AG09309 (cell line): Measurements from ENCODE around the gene TIPARP.

Experiments
- DNase-seq: peaks from one replicate; pipeline ENCODE4 v3.0.0-alpha.2; 2010; ENCODE audit warnings: low read depth
- H3K4me3 ChIP-seq: 2 replicates; pipeline ENCODE4 v1.5.1; 2011; ENCODE audit warnings: mild to moderate bottlenecking, low read depth, low read length, moderate library complexity; ENCODE audit not compliant: control insufficient read depth
- TF ChIP-seq, protein P1 (sequence below): IDR thresholded peaks from 2 replicates; pipeline ENCODE4 v1.5.1; 2011; ENCODE audit warnings: mild to moderate bottlenecking, low read depth, low read length, inconsistent platforms; ENCODE audit not compliant: insufficient read depth, control insufficient read depth; ENCODE audit errors: missing control alignments

The TIPARP gene

DNA sequence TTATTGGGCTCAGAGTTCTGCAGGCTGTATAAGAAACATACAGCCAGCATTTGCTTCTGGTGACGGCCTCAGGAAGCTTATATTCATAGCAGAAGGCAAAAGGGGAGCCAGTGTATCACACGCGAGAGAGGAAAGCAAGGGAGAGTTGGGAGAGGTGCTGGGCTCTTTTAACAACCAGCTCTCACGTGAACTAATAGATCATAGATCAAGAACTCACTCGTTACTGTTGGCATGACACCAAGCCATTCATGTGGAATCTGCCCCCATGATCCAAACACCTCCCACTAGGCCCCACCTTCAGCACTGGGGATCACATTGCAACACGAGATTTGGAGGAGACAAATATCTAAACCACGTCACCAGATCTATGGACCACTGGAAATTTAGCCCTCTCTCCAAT, 70.2 kb downstream of the TIPARP start:
- no peak overlapping the region for H3K4me3 ChIP-seq
- no peak for DNase-seq
- TF ChIP-seq, protein P1, sequence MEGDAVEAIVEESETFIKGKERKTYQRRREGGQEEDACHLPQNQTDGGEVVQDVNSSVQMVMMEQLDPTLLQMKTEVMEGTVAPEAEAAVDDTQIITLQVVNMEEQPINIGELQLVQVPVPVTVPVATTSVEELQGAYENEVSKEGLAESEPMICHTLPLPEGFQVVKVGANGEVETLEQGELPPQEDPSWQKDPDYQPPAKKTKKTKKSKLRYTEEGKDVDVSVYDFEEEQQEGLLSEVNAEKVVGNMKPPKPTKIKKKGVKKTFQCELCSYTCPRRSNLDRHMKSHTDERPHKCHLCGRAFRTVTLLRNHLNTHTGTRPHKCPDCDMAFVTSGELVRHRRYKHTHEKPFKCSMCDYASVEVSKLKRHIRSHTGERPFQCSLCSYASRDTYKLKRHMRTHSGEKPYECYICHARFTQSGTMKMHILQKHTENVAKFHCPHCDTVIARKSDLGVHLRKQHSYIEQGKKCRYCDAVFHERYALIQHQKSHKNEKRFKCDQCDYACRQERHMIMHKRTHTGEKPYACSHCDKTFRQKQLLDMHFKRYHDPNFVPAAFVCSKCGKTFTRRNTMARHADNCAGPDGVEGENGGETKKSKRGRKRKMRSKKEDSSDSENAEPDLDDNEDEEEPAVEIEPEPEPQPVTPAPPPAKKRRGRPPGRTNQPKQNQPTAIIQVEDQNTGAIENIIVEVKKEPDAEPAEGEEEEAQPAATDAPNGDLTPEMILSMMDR, result no peak

DNA sequence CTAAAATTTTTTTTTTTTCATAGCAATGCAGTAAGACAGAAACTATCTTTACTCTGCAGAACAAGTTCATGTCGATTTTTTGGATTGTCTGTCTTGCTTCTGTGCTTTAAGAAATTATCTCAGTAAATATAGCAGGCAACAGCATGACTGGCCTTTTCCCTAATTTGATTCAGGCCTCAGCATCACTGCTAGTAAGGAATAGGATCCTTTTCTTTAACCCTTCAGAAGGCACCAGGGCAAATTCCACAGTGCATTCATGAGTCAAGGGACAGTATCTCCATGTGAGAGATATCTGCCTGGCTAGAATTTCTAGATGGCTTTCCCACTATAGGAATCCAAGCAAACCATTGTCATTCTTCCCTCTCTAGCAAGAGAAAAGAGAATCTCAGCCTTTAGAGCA, 71.4 kb downstream of the TIPARP start:
- H3K4me3 ChIP-seq, result no peak overlapping the region
- TF ChIP-seq, protein P1, result no peak

DNA sequence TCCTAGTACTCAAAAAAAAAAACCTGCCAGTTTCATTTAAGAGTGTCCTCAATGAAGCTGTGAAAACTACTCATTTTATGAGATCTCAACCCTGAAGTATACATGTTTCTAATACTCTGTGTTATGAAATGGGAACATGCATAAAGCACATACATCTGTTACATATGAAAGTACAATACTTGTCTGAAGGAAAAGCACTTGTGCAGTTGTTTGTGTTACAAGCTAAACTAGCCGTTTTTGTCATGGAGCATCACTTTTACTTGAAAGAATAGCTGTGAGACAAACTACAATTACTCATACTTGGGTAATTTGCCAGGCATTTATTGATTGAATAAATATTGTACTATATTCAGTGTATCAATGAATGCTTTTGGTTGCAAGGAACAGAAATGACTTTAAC, 72.7 kb downstream of the TIPARP start:
- DNase-seq, result no peak
- TF ChIP-seq, protein P1, result no peak
- no peak overlapping the region for H3K4me3 ChIP-seq

More for the DNA sequence above, 71.4 kb downstream of the TIPARP start:
- DNase-seq, result no peak

DNA sequence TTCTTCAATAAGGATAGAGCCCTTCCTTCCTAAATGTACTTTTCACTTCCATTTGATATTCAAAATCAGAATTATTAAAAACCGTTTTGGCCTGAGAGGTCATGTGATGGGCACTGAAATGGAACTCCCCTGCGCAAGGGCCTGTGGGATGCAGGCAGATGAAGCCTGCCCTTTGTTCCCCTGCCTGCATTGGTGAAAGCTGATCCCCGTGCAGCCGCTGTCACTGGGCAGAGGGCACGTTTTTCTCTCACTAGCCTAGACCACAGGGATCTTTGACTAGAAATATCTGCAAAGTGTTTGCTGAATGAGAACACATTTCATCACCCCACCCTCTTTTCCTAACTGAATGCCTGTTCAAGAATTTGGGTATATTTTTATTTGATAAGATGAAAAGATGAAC, 74.9 kb downstream of the TIPARP start:
- H3K4me3 ChIP-seq, result no peak overlapping the region
- DNase-seq, result no peak
- TF ChIP-seq, protein P1, result no peak

DNA sequence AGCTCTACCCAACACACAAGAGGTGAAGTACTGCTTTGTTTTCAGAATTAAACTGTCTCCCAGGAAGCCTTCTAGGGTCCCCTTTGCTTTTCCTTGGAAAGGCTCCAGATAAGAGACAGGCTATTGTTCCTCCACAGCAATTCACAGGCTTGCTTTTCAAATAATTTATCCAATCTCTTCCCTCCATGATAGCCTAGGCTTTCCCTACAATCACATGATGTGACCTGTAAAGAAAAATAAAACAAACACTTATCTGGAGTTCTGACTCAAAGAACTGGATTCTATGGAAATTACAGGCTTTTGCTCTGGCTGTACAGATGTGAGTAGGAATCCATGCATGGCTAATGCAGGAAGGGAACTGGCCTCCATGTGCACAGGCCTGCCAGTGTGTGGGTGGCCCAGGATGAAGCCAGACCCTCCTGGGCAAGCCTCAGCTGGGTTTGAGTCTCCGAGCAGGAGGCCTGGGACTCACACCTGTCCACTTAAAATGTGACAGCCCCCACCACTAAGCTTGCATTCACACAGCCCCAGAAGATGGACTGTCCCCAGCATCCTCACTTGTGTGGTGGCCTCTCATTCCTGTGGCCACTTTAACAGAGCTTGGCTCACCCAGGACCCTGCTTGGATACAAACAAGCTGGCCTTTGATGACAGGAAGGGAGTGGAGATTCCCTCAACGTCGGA, 75.9 kb downstream of the TIPARP start:
- peak overlapping the region; percentile 33 for H3K4me3 ChIP-seq
- TF ChIP-seq, protein P1, result no peak

DNA sequence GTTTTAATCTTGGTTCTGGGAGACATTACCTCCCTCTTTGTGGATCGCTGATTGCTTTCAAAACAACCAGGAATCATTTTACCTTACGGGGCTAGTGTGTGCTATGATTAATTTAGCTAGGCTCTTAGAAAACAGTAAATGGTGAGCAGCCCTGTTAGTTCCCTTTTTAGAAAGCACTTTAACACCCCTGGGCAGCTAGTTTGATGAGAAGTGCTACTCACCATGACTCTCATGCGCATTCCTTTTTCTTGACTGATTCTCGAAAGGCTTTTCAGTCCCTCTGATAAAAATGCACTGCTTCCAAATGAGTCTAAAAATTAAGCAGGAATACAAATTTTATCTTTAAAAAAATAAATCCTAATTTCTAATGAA, 76.5 kb downstream of the TIPARP start:
- H3K4me3 ChIP-seq, result peak overlapping the region; percentile 33
- TF ChIP-seq, protein P1, result no peak
- DNase-seq, result no peak

More for the DNA sequence above, 75.9 kb downstream of the TIPARP start:
- DNase-seq, result no peak

DNA sequence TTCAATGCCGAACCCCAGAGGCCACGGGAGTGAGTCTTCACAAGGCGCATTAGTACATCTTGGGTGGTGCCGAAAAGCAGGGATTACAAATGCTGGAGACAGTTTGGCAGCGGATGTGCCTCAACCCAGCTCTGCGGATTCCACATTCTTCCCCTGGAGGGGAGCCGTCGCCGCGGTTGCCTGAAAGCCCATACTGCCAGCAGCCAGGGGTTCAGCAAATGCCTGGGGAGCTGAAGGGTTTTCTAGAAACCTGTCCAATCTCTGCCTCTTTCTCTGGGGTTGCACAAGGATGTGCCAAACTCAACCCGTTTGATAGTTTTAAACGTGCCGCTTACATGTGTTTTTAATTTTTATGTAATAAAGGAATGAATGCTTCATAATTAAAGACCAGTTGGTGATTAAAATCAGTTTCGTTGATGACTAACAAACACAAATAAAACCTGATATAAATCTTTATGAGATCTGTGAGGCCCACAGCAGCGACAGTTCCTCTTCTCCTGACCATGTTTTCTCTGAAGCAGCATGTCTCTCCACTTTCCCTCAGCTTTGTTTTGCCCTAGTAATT, 77.2 kb downstream of the TIPARP start:
- H3K4me3 ChIP-seq, result peak overlapping the region; percentile 21; the same call in 1 of the 2 replicates
- peak; percentile 98 for DNase-seq
- TF ChIP-seq, protein P1, result peak; percentile 31
